HG03469 (cell line): ENCODE measurements around the gene UBE2E2.
"Not testable (repeated sequence)": the region's sequence is repeated elsewhere in the genome, so short reads cannot be mapped to it uniquely, and the experiment has no call there.

Experiments used
- ATAC-seq: cut with Tn5 transposase; IDR thresholded peaks from one replicate; pipeline ENCODE4 v1.9.1; 2021; ENCODE audit warnings: mild to moderate bottlenecking, moderate library complexity, moderate number of reproducible peaks; ENCODE audit not compliant: unreplicated experiment

UBE2E2 gene

GRCh38 chr3:23602971-23603370 is 399.8 kb downstream of the UBE2E2 start:
- ATAC-seq = no peak

GRCh38 chr3:23607184-23607847 is 404.2 kb downstream of the UBE2E2 start:
- ATAC-seq = no peak

GRCh38 chr3:23608650-23609049 is 405.5 kb downstream of the UBE2E2 start:
- ATAC-seq = no peak

GRCh38 chr3:23611737-23612295 is 408.7 kb downstream of the UBE2E2 start:
- no peak for ATAC-seq

- no peak for ATAC-seq
Observed at GRCh38 chr3:23612296-23612891, 409.3 kb downstream of the UBE2E2 start.

- ATAC-seq = no peak
Observed at GRCh38 chr3:23615068-23615467, 411.9 kb downstream of the UBE2E2 start.

GRCh38 chr3:23618475-23618874 is 415.3 kb downstream of the UBE2E2 start:
- not testable (repeated sequence) for ATAC-seq

- no peak for ATAC-seq
Observed at GRCh38 chr3:23619705-23620637, 416.8 kb downstream of the UBE2E2 start.

GRCh38 chr3:23620638-23621015 is 417.5 kb downstream of the UBE2E2 start:
- no peak for ATAC-seq

GRCh38 chr3:23623844-23624243 is 420.7 kb downstream of the UBE2E2 start:
- no peak for ATAC-seq

GRCh38 chr3:23624305-23624704 is 421.2 kb downstream of the UBE2E2 start:
- ATAC-seq = no peak

- ATAC-seq = no peak
Observed at GRCh38 chr3:23626442-23626841, 423.3 kb downstream of the UBE2E2 start.

- ATAC-seq = no peak
Observed at GRCh38 chr3:23629181-23629894, 426.2 kb downstream of the UBE2E2 start.

GRCh38 chr3:23633261-23633960 is 430.3 kb downstream of the UBE2E2 start:
- ATAC-seq = no peak

- no peak for ATAC-seq
Observed at GRCh38 chr3:23637339-23637738, 434.2 kb downstream of the UBE2E2 start.

GRCh38 chr3:23640471-23641146 is 437.5 kb downstream of the UBE2E2 start:
- ATAC-seq = no peak
